ENCODE measurements around the gene LTBP2.

The LTBP2 gene

DNA sequence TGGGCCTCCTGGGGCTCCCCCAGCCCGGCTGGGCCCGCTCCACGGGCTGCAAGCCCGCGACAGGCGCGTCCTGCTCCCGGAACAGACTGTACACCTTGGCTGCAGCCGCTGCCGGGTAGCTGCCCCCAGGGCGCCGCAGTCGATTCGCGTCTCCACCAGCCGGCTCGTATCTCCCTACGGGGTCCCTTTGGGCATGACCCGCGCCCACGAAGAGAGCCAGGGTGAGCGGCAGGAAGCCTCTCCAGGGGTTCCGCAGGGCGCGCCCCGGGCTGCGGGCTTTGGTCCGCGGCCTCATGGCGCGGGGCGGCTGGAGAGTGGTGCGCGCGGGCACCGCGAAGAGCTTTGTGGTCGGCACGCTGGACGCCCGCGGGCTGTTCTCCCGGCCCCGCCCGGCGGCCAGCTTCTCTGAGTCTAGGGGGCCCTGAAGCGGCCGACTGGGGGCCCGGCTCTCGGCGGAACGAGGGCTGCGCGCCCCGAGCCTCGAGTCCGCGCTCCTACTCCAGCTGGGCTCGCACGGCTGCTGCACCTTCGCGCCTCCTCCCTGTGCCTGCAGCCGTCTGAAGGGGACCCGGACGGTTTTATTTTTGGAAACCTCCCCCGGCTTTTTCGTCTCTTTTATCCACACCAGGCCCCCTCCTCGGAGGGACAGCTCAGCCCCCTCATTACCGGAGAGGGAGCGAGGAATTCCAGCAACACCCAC lies at the start of gene LTBP2:
LTBP2 (minus strand) TSS at position 588 of the 700 bp plus-strand sequence; CDS start at position 295, 293 bp downstream.
- peak; percentile 51 for DNase-seq (ENCODE audit: low read depth)
- peak within 1 kb of the TSS; percentile 64 for H3K4me3 ChIP-seq (ENCODE audit: control insufficient read depth, low read depth, low read length)
- TF ChIP-seq, protein P1, sequence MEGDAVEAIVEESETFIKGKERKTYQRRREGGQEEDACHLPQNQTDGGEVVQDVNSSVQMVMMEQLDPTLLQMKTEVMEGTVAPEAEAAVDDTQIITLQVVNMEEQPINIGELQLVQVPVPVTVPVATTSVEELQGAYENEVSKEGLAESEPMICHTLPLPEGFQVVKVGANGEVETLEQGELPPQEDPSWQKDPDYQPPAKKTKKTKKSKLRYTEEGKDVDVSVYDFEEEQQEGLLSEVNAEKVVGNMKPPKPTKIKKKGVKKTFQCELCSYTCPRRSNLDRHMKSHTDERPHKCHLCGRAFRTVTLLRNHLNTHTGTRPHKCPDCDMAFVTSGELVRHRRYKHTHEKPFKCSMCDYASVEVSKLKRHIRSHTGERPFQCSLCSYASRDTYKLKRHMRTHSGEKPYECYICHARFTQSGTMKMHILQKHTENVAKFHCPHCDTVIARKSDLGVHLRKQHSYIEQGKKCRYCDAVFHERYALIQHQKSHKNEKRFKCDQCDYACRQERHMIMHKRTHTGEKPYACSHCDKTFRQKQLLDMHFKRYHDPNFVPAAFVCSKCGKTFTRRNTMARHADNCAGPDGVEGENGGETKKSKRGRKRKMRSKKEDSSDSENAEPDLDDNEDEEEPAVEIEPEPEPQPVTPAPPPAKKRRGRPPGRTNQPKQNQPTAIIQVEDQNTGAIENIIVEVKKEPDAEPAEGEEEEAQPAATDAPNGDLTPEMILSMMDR (conservative IDR thresholded peaks at IDR 0.05; ENCODE audit: control insufficient read depth, insufficient read depth, low read depth, low read length) = no peak

DNA sequence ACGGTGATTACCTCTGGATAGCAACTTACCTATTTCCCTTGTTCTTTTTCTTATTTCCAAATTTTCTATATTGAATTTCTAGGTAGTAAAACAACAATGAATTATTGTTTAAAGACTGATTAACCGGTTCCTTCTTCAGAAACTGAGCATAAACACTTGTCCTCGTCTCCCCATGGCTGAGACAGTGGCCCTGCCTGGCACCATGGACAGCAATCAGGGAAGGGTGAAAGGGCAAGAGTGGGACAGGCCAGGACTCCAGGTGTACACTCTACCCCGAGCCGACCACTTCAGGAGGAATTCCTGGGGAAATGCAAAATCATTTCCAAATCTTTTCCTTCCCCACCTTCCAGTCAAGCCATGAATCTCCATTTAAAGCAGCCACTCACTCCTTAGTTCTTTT lies 48.8 kb upstream of the LTBP2 start:
- H3K4me3 ChIP-seq (ENCODE audit: control insufficient read depth, low read depth, low read length) = no peak overlapping the region
- no peak for DNase-seq (ENCODE audit: low read depth)
- TF ChIP-seq, protein P1 (conservative IDR thresholded peaks at IDR 0.05; ENCODE audit: control insufficient read depth, insufficient read depth, low read depth, low read length) = no peak

DNA sequence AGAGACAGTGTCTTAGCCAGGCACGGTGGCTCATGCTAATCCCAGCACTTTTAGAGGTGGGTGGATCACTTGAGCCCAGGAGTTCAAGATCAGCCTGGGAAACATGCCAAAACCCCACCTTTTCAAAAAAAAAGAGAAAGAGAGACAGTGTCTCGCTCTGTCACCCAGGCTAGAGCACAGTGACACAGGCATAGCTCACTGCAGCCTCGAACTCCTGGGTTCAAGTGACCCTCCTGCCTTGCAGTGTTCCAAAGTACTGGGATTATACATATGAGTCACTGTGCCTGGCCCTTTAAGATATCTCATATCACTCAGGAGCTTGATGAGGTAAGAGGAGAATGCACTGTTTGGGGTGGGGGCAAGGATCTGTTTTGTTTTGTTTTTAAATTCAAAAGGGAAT lies 48.1 kb upstream of the LTBP2 start:
- no peak overlapping the region for H3K4me3 ChIP-seq (ENCODE audit: control insufficient read depth, low read depth, low read length)
- DNase-seq (ENCODE audit: low read depth) = no peak
- TF ChIP-seq, protein P1 (conservative IDR thresholded peaks at IDR 0.05; ENCODE audit: control insufficient read depth, insufficient read depth, low read depth, low read length) = no peak

DNA sequence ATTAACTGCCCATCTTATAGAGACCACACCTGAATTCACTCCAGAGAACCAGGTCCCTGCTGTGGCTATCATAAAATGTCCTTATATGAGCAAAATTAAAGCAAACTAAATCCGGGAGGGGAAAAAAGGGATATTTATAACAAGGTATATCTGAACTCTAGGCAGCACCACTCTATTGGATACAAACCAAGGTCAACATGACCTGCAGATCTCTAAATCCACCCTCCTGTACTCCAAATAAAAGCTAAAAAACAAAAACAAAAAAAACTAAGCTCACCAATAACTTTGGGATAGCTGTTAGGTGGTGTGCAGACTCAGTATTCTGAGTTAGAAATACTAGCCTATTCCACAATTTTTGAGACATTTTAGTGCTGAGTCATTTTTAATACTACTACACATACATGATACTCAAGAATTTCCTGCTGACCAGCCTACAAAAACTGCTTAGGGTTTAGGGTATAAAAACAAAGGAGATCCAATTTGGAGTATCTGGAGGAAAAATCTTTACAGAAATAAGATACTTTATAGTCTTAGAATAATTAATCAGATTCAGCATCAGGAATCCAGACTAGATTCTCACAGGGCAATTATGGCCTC lies 46.6 kb upstream of the LTBP2 start:
- TF ChIP-seq, protein P1 (conservative IDR thresholded peaks at IDR 0.05; ENCODE audit: control insufficient read depth, insufficient read depth, low read depth, low read length) = no peak
- no peak overlapping the region for H3K4me3 ChIP-seq (ENCODE audit: control insufficient read depth, low read depth, low read length)
- peak; percentile 59 for DNase-seq (ENCODE audit: low read depth)

DNA sequence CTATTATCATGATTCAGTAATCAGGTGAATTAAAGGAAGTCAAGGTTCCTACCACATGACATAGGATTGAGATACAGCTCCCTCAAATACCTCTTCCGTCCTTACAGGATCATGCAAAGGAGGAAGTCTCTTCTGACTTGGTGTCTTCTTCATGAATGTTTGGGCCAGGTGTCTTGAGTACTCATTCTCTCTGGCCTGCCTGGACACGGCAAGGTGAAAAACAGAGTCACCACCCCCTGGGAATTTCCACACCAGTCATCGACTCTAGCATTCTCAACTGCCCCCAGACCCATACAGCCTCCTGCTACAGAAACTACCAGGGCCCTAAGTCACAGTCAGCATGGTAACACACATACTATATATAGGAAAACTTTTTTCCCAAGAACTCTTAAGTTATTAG lies 44.9 kb upstream of the LTBP2 start:
- no peak for DNase-seq (ENCODE audit: low read depth)
- TF ChIP-seq, protein P1 (conservative IDR thresholded peaks at IDR 0.05; ENCODE audit: control insufficient read depth, insufficient read depth, low read depth, low read length) = no peak
- H3K4me3 ChIP-seq (ENCODE audit: control insufficient read depth, low read depth, low read length) = no peak overlapping the region

DNA sequence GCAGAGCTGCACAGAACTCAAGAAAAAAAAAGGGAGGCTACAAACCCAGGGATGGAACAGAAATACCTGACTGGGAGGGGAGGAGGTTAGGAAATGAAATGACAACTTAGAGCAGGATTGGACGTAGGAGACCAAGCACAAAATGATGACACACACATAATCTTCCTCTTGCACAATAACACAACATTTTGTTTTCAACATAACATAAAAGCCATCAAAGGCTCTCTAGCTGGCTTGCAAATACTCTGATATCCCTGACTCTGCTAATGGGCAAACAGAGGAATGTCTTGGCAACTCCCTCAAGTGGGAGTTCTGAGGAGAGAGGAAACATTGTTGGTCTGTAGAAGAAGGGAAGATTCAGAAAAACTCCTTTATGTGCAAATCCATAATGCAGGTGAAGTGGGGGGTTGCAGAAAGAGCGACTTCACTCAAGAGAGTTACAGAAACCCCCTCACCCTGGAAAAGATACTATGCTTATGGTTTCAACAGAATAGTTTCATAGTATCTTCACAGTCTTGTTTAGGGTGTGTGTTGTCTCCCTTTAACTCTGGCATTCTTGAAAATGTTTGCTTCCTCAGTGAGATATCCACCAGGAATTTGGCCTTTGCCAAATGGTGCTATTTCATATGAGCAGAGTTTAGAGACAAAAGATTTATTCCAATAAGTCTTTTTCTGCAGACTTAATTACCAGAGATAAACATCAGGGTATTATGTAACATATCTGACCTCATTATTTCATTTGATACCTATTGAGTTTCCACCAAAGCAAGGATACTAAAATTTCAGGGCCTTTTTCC lies 43.8 kb upstream of the LTBP2 start:
- DNase-seq (ENCODE audit: low read depth) = peak; percentile 82
- TF ChIP-seq, protein P1 (conservative IDR thresholded peaks at IDR 0.05; ENCODE audit: control insufficient read depth, insufficient read depth, low read depth, low read length) = no peak
- no peak overlapping the region for H3K4me3 ChIP-seq (ENCODE audit: control insufficient read depth, low read depth, low read length)

Data from fibroblast of mammary gland (primary cell).